Ammon's horn (tissue), 1 donor: ENCODE data around the gene RTN1.

Experiments
- DNase-seq: peaks from one replicate; pipeline ENCODE4 v3.0.0-alpha.2; 2016; ENCODE audit warnings: low spot score

The RTN1 gene

DNA sequence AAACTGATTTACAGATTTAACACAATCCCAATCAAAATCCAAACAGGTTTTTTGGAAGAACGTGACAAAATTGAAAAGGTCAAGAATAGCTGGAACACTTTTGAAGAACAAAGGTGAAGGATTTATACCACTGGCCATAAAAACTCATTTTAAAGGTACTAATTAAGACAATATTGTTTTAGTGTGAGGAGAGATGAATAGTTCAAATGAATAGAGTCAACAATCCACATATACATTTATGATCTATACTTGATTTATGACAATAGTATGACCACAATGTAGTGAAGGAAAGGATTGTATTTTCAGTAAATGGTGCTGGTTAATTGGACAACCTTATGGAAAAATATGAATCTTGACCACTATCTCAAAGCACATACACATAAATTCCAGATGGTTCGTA lies 323.3 kb downstream of the RTN1 start:
- DNase-seq, result no peak
